GM13976 (cell line): ENCODE results near the gene TMEM167A.

Source experiments
- DNase-seq: peaks from one replicate; pipeline ENCODE4 v3.0.0; 2012; ENCODE audit warnings: low spot score
- CTCF ChIP-seq: IDR thresholded peaks from 2 replicates; pipeline ENCODE4 v1.5.1; 2012; ENCODE audit warnings: borderline replicate concordance, mild to moderate bottlenecking; ENCODE audit not compliant: insufficient read depth; ENCODE audit errors: extremely low read depth, missing control alignments, control extremely low read depth
- in situ Hi-C: fragments of 300-500 bp; cut with MboI; formaldehyde crosslinking; loops from one replicate; pipeline ENCODE4 v1.12.0; 2022; ENCODE audit warnings: low sequenced_read_pairs, mixed read lengths, inconsistent platforms; ENCODE audit not compliant: unreplicated experiment

TMEM167A gene

GRCh38 chr5:83099001-83099400, 21.8 kb upstream of the TMEM167A start:
- in situ Hi-C loops = no loop called here
- no peak for TF ChIP-seq CTCF

GRCh38 chr5:83097689-83098231, 20.6 kb upstream of the TMEM167A start:
- TF ChIP-seq CTCF = no peak
- in situ Hi-C loops = no loop called here
- DNase-seq = no peak

More at GRCh38 chr5:83099001-83099400, 21.8 kb upstream of the TMEM167A start:
- no peak for DNase-seq

- DNase-seq = no peak
- in situ Hi-C loops = no loop called here
- TF ChIP-seq CTCF = no peak
Measured at GRCh38 chr5:83096660-83097339, 19.6 kb upstream of the TMEM167A start.

GRCh38 chr5:83095957-83096539, 18.9 kb upstream of the TMEM167A start:
- no peak for DNase-seq
- TF ChIP-seq CTCF = no peak
- in situ Hi-C loops = no loop called here

GRCh38 chr5:83095163-83095956, 18.2 kb upstream of the TMEM167A start:
- in situ Hi-C loops = no loop called here
- no peak for DNase-seq
- no peak for TF ChIP-seq CTCF

GRCh38 chr5:83093692-83094091, 16.5 kb upstream of the TMEM167A start:
- no peak for TF ChIP-seq CTCF
- no peak for DNase-seq
- in situ Hi-C loops = no loop called here
